Activated naive CD8-positive, alpha-beta T cell treated with anti-CD3 and anti-CD28 coated beads, Interleukin-2, amount 50 U/mL, for 24 hours (primary cell): ENCODE measurements around the gene FAM20C.

ENCODE experiments used
- ATAC-seq: fragments of 150-1000 bp; cut with Tn5 transposase; one replicate; pipeline ENCODE4 v1.10.0; 2021
- DNase-seq: peaks from one replicate; pipeline ENCODE4 v3.0.0; 2021
- H3K27ac Mint-ChIP-seq: one replicate; pipeline ENCODE4 v1.8.0; 2021; ENCODE audit warnings: mild to moderate bottlenecking, mixed read lengths
- H3K27me3 Mint-ChIP-seq: one replicate; pipeline ENCODE4 v1.8.0; 2021; ENCODE audit warnings: mixed read lengths
- H3K36me3 Mint-ChIP-seq: one replicate; pipeline ENCODE4 v1.8.0; 2021; ENCODE audit warnings: low read depth, mixed read lengths
- H3K4me1 Mint-ChIP-seq: one replicate; pipeline ENCODE4 v1.8.0; 2021; ENCODE audit warnings: mixed read lengths
- H3K4me3 Mint-ChIP-seq: one replicate; pipeline ENCODE4 v1.8.0; 2021; ENCODE audit warnings: mild to moderate bottlenecking, moderate library complexity, mixed read lengths
- H3K9me3 Mint-ChIP-seq: one replicate; pipeline ENCODE4 v1.8.0; 2021; ENCODE audit warnings: mixed read lengths

The FAM20C gene

DNA sequence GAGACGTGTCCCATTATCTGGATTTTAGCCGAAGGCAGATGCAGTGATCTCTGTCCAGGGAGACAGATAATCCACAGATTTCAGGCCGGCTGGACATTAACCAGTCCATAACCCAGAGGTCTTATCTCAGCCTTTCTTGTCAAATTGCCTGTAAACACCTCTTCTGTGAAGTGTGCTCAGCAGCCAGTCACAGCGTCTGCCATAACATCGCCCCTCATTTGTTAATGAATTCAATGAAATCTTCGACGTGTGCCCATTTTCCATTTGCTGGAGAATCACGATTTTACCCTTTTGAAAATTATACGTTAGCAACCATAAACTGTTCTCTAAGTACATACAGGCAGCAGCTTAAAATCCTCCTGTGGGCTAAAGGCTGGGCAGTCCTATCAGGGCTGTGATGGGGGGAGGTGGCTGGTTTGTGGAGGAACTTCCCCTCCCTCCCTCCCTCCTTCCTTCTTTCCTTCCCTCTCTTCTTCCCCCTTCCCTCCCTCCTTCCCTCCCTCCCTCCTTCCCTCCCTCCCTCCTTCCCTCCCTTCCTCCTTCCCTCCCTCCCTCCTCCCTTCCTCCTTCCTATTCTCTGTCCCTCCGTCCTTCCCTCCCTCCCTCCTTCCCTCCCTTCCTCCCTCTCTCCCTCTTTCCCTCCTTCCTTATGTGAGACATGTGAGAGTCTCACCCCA lies 26.6 kb upstream of the FAM20C start:
- Mint-ChIP-seq H3K27me3 (peaks cover 18% of the 10 kb centered on the region), H3K9me3 (no peaks in the 10 kb centered on the region), H3K27ac (no peak overlapping the region), H3K4me3 (no peak overlapping the region), H3K36me3 (no peaks in the 10 kb centered on the region), H3K4me1 (peaks cover 3% of the 10 kb centered on the region)
- DNase-seq (no peak), ATAC-seq (no peak)

DNA sequence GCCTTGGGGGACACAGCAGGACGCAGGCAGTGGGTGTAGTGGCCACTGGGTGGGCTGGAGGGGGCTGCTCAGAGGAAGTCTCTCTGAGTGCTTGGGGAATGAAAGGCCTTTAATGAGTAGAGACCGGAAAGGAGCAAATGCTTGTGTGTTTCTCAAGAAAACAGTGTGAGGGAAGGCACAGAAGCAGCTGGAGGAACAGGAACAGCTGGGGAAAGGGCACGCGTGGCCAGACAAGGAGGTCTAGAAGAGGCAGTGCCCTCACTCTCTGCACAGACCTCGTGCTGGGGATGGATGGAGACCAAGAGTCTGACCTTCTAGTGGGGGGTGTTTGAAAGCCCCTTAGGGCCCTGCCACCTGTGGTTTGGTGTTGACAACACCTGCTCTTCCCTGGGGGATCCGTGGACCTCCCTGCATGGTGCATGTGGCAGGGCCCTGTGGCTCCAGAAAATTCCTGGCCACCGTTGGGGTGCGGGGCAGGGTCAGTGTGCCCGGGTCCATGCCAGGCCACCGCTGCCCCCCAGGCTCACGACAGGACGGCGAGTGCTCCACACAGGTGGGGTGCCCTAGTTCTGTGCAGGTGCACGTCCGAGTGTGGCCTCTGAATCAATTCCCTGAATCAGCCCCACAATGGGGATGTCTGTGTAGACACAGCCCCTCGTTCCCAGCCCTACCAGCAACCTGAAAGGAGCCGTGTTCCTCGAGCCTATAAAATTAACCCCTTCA lies 25.9 kb upstream of the FAM20C start:
- Mint-ChIP-seq H3K27ac (no peak overlapping the region), H3K36me3 (no peaks in the 10 kb centered on the region), H3K9me3 (no peaks in the 10 kb centered on the region), H3K27me3 (peaks cover 18% of the 10 kb centered on the region), H3K4me1 (peaks cover 3% of the 10 kb centered on the region), H3K4me3 (no peak overlapping the region)
- DNase-seq = no peak
- ATAC-seq = no peak

- H3K9me3 Mint-ChIP-seq = no peaks in the 10 kb centered on the region
- no peak for DNase-seq
- peaks cover 20% of the 10 kb centered on the region for H3K27me3 Mint-ChIP-seq
- ATAC-seq = no peak
- H3K27ac Mint-ChIP-seq = no peak overlapping the region
- H3K4me1 Mint-ChIP-seq = peaks cover 3% of the 10 kb centered on the region
- H3K36me3 Mint-ChIP-seq = no peaks in the 10 kb centered on the region
- no peak overlapping the region for H3K4me3 Mint-ChIP-seq
Measured at GRCh38 chr7:167090-167855, 25.1 kb upstream of the FAM20C start.

GRCh38 chr7:167976-168791 lies 24.2 kb upstream of the FAM20C start:
- H3K4me1 Mint-ChIP-seq = peaks cover 3% of the 10 kb centered on the region
- peaks cover 20% of the 10 kb centered on the region for H3K27me3 Mint-ChIP-seq
- no peak for DNase-seq
- H3K9me3 Mint-ChIP-seq = no peaks in the 10 kb centered on the region
- H3K4me3 Mint-ChIP-seq = no peak overlapping the region
- no peak for ATAC-seq
- no peaks in the 10 kb centered on the region for H3K36me3 Mint-ChIP-seq
- no peak overlapping the region for H3K27ac Mint-ChIP-seq

- no peaks in the 10 kb centered on the region for H3K9me3 Mint-ChIP-seq
- peaks cover 19% of the 10 kb centered on the region for H3K27me3 Mint-ChIP-seq
- DNase-seq (no peak), ATAC-seq (no peak)
- peaks cover 3% of the 10 kb centered on the region for H3K4me1 Mint-ChIP-seq
- H3K4me3 Mint-ChIP-seq = no peak overlapping the region
- H3K36me3 Mint-ChIP-seq = no peaks in the 10 kb centered on the region
- no peak overlapping the region for H3K27ac Mint-ChIP-seq
Measured at GRCh38 chr7:169276-170172, 22.8 kb upstream of the FAM20C start.

GRCh38 chr7:170551-171363 lies 21.6 kb upstream of the FAM20C start:
- H3K36me3 Mint-ChIP-seq = no peaks in the 10 kb centered on the region
- DNase-seq = no peak
- peak; percentile 36 for ATAC-seq
- peaks cover 3% of the 10 kb centered on the region for H3K4me1 Mint-ChIP-seq
- no peak overlapping the region for H3K27ac Mint-ChIP-seq
- H3K4me3 Mint-ChIP-seq = no peak overlapping the region
- H3K9me3 Mint-ChIP-seq = no peaks in the 10 kb centered on the region
- peaks cover 17% of the 10 kb centered on the region for H3K27me3 Mint-ChIP-seq

GRCh38 chr7:171364-171904 lies 20.9 kb upstream of the FAM20C start:
- Mint-ChIP-seq H3K4me3 (no peak overlapping the region), H3K4me1 (peaks cover 3% of the 10 kb centered on the region), H3K36me3 (no peaks in the 10 kb centered on the region), H3K27ac (no peak overlapping the region), H3K27me3 (peaks cover 14% of the 10 kb centered on the region), H3K9me3 (no peaks in the 10 kb centered on the region)
- DNase-seq = no peak
- no peak for ATAC-seq

DNA sequence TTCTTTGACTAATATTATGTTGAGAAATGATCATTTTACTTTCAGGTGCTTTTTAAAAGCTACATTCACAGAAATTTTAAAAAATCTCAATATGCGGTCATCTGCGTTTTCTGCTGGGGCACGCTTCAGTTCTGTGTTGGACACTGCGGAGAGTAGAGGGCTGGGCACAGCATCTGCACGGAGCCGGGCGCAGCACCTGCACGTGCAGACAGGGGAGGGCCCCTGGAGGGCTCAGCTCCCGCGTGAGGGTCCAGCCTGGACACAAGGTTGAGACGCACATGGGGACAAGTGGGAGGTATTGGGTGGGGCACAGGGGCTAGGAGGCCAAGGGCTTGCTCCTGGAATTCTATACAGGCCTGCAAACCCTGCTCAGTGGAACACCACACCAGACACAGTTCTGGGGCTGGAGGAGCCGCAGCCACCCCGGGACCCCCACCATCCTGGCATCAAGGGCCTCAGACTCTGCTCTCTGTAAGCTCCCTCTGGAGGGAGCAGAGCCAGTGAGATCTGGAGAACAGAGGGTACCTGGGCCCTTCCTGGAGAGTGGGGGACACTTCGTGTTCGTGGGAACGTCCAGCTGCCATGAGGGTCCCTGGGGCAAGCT lies 20.4 kb upstream of the FAM20C start:
- no peaks in the 10 kb centered on the region for H3K9me3 Mint-ChIP-seq
- H3K27me3 Mint-ChIP-seq = peaks cover 14% of the 10 kb centered on the region
- ATAC-seq (no peak), DNase-seq (no peak)
- H3K4me3 Mint-ChIP-seq = no peak overlapping the region
- no peak overlapping the region for H3K27ac Mint-ChIP-seq
- peaks cover 3% of the 10 kb centered on the region for H3K4me1 Mint-ChIP-seq
- H3K36me3 Mint-ChIP-seq = no peaks in the 10 kb centered on the region

- no peaks in the 10 kb centered on the region for H3K9me3 Mint-ChIP-seq
- H3K27ac Mint-ChIP-seq = no peak overlapping the region
- H3K4me1 Mint-ChIP-seq = peaks cover 3% of the 10 kb centered on the region
- H3K4me3 Mint-ChIP-seq = no peak overlapping the region
- no peaks in the 10 kb centered on the region for H3K36me3 Mint-ChIP-seq
- peaks cover 8% of the 10 kb centered on the region for H3K27me3 Mint-ChIP-seq
- no peak for ATAC-seq
- no peak for DNase-seq
Measured at GRCh38 chr7:173209-173918, 19.0 kb upstream of the FAM20C start.

GRCh38 chr7:174716-175115 lies 17.7 kb upstream of the FAM20C start:
- H3K4me3 Mint-ChIP-seq = no peak overlapping the region
- no peaks in the 10 kb centered on the region for H3K36me3 Mint-ChIP-seq
- peaks cover 9% of the 10 kb centered on the region for H3K27me3 Mint-ChIP-seq
- no peak overlapping the region for H3K27ac Mint-ChIP-seq
- no peak for DNase-seq
- H3K4me1 Mint-ChIP-seq = peaks cover 3% of the 10 kb centered on the region
- no peaks in the 10 kb centered on the region for H3K9me3 Mint-ChIP-seq
- ATAC-seq = no peak

- Mint-ChIP-seq H3K4me3 (no peak overlapping the region), H3K36me3 (no peaks in the 10 kb centered on the region), H3K9me3 (no peaks in the 10 kb centered on the region), H3K27ac (no peak overlapping the region), H3K4me1 (no peaks in the 10 kb centered on the region), H3K27me3 (peaks cover 4% of the 10 kb centered on the region)
- DNase-seq (no peak), ATAC-seq (no peak)
Measured at GRCh38 chr7:175955-176354, 16.4 kb upstream of the FAM20C start.

- no peak for DNase-seq
Measured at GRCh38 chr7:176381-176780, 16.0 kb upstream of the FAM20C start.

More at GRCh38 chr7:176381-176780, 16.0 kb upstream of the FAM20C start:
- Mint-ChIP-seq H3K4me1 (no peaks in the 10 kb centered on the region), H3K4me3 (no peak overlapping the region), H3K9me3 (no peaks in the 10 kb centered on the region), H3K36me3 (no peaks in the 10 kb centered on the region), H3K27ac (no peak overlapping the region), H3K27me3 (peaks cover 4% of the 10 kb centered on the region)
- ATAC-seq = no peak
